Bronchial epithelial cell (primary cell): ENCODE data around the gene EVA1A. TPM values are rescaled to one million over a fixed set of nuclear protein-coding genes. Genes with fewer than 3 reads are reported as not detected.

Experiments
- DNase-seq: peaks from one replicate; pipeline ENCODE4 v3.0.0-alpha.2; 2010; ENCODE audit warnings: low read depth
- FAIRE-seq: peaks from 2 replicates; lab custom pipeline; 2011; peaks lifted over from hg19 to GRCh38; lab: Jason Lieb, UNC
- H3K27me3 ChIP-seq: 2 replicates; pipeline ENCODE4 v1.5.1; 2011; ENCODE audit warnings: low read length; ENCODE audit not compliant: control insufficient read depth, insufficient read depth
- H3K36me3 ChIP-seq: 2 replicates; pipeline ENCODE4 v1.5.1; 2011; ENCODE audit warnings: low read length; ENCODE audit not compliant: control insufficient read depth, insufficient read depth
- H3K4me3 ChIP-seq: 2 replicates; pipeline ENCODE4 v1.5.1; 2011; ENCODE audit warnings: mild to moderate bottlenecking, low read depth, low read length, control low read depth
- total RNA-seq: library from RNA; depleted of rRNA; stranded (reverse); fragments of >200 nt; gene quantifications from 2 replicates; pipeline ENCODE4 v1.2.1, GENCODE V29; 2014
- TF ChIP-seq, protein P1 (sequence below): IDR thresholded peaks from 2 replicates; pipeline ENCODE4 v1.5.1; 2011; ENCODE audit warnings: mild to moderate bottlenecking, moderate library complexity, low read length, control low read depth, inconsistent platforms; ENCODE audit not compliant: insufficient read depth, severe bottlenecking

The EVA1A gene
- total RNA-seq, 1 donor from 2014 or later = 5.8 TPM

DNA sequence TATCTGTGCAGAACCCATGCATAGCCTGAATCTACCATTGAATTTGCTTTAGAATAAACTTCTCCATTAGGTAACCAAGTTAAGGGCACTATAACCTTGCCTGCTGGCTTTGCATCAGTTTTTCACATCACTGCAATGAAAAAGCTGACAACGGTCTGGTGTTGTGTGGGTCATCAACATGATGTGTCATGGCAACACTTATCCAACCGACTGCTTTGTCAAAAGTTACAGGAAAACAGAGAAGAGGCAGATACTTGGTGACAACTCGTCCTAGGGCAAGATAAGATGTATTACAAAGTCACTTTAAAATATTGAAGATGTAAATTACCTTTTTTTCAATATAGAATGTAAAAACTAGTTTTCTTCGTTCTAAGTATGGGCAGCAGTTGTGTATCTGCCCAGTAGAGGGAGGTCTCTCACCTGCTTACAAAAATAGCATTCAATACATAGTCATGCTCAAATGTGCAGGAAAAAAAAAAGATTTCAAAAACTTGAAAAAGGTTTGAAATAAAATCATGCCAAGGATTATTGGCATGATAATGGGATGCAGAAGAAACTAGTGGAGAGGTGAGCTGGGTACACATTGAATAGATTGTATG is 96.3 kb downstream of the EVA1A start:
- no peak for FAIRE-seq
- peak; percentile 43 for DNase-seq
- H3K27me3 ChIP-seq = no peaks in the 10 kb centered on the region
- no peak overlapping the region for H3K4me3 ChIP-seq
- TF ChIP-seq, protein P1, sequence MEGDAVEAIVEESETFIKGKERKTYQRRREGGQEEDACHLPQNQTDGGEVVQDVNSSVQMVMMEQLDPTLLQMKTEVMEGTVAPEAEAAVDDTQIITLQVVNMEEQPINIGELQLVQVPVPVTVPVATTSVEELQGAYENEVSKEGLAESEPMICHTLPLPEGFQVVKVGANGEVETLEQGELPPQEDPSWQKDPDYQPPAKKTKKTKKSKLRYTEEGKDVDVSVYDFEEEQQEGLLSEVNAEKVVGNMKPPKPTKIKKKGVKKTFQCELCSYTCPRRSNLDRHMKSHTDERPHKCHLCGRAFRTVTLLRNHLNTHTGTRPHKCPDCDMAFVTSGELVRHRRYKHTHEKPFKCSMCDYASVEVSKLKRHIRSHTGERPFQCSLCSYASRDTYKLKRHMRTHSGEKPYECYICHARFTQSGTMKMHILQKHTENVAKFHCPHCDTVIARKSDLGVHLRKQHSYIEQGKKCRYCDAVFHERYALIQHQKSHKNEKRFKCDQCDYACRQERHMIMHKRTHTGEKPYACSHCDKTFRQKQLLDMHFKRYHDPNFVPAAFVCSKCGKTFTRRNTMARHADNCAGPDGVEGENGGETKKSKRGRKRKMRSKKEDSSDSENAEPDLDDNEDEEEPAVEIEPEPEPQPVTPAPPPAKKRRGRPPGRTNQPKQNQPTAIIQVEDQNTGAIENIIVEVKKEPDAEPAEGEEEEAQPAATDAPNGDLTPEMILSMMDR = peak; percentile 60
- no peaks in the 10 kb centered on the region for H3K36me3 ChIP-seq

DNA sequence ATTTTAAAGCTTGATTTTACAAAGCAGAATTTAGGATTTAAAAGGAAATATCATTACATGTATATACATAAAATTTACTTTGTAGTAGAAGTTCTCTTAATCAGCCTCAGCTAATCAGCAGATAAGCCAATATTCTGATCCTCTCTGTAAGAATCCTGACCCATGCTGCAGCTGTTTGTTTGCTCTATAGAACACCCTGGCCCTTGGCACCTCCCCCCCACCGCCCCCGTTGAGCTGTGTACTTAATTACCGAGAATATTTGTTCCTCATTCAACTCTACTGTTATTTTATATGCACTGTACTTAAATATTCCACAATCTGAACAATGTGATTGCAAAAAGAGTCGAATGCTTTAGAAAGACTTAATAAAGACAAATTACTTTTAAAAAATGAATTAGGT is 98.0 kb downstream of the EVA1A start:
- Histone ChIP-seq H3K27me3 (no peaks in the 10 kb centered on the region), H3K4me3 (no peak overlapping the region), H3K36me3 (no peaks in the 10 kb centered on the region)
- FAIRE-seq = no peak
- DNase-seq = no peak
- TF ChIP-seq, protein P1 = no peak

DNA sequence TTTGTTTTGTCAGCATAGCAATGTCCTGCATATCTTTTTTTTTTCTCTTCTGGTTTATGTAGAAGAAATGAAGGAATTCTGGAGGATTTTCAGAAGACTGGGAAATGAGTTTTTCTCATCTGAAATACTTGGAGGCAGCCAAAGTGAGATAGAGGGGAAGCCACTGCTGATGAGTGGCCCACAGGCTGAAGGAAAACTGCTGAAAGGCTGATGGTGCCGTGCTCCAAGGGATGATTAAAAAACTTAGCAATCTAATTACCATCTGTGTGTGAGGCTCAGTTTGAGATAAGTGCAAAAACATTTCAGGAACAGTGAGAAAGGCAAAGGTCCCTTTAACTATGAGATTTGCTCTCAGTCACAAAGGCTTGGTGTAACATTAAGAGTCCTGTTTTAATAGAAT is 98.5 kb downstream of the EVA1A start:
- H3K36me3 ChIP-seq = no peaks in the 10 kb centered on the region
- TF ChIP-seq, protein P1 = no peak
- no peak overlapping the region for H3K4me3 ChIP-seq
- DNase-seq (no peak), FAIRE-seq (no peak)
- H3K27me3 ChIP-seq = no peaks in the 10 kb centered on the region

DNA sequence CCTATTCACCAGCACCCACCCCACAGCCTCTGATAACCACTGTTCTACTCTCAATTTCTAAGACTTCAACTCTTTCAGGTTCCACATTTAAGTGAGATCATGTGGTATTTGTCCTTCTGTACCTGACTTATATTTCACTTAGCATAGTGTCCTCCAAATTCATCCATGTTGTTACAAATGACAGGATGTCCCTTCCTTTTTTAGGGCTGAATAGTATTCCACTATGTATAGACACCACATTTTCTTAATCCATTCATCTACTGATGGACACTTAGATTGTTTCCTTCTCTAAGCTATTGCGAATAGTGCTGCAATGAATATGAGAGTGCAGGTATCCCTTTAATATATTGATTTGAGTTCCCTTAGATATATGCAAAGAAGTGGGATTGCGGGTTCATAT is 100.1 kb downstream of the EVA1A start:
- Histone ChIP-seq H3K4me3 (no peak overlapping the region), H3K36me3 (no peaks in the 10 kb centered on the region), H3K27me3 (no peaks in the 10 kb centered on the region)
- no peak for FAIRE-seq
- DNase-seq = no peak
- TF ChIP-seq, protein P1 = no peak

DNA sequence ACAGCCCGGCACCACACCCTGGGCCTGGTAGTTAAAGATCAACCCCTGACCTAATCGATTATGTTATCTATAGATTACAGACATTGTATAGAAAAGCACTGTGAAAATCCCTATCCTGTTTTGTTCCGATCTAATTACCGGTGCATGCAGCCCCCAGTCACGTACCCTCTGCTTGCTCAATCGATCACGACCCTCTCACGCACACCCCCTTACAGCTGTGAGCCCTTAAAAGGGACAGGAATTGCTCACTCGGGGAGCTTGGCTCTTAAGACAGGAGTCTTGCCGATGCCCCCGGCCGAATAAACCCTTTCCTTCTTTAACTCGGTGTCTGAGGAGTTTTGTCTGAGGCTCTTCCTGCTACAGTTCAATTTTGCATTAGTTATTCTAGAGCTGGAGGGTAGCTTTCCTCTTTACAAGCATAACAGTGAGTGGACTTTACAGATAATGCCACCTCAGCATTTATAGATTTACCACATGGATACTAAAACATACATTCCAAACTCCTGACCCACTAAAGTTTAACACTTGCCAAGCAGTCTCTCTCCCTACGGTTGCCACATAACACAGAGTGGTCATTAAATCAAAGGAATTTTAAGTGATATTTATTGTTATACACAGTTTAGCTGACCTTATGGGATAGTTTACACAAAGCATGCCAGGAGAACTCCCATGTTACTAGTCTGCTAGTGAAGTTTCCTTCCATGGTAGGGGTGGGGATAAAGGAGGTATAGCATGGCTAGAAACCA is 101.0 kb downstream of the EVA1A start:
- DNase-seq (peak; percentile 40), FAIRE-seq (no peak)
- no peak overlapping the region for H3K4me3 ChIP-seq
- TF ChIP-seq, protein P1 = no peak
- no peaks in the 10 kb centered on the region for H3K36me3 ChIP-seq
- H3K27me3 ChIP-seq = no peaks in the 10 kb centered on the region
